ENCODE measurements around the gene AKR1C2.

DNA sequence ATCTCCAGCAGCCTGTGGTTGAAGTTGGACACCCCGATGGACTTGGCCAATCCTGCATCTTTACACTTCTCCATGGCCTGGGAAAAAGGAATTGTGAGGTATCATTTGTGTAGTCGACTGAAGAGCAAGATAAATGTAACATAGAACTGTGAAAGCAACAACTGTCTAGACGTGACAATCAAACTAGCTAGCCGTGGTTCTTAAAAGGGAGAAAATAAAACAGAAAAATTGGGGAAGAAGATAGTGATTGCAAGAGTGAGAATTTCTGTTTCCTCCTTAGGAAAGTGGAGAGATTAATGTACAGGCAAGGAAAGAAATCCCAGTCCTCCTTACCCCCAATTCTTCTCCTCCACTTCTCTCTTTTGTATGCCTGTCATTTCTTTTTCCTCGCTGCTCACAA, 5.0 kb downstream of the AKR1C2 start:
- TF ChIP-seq, protein P1, sequence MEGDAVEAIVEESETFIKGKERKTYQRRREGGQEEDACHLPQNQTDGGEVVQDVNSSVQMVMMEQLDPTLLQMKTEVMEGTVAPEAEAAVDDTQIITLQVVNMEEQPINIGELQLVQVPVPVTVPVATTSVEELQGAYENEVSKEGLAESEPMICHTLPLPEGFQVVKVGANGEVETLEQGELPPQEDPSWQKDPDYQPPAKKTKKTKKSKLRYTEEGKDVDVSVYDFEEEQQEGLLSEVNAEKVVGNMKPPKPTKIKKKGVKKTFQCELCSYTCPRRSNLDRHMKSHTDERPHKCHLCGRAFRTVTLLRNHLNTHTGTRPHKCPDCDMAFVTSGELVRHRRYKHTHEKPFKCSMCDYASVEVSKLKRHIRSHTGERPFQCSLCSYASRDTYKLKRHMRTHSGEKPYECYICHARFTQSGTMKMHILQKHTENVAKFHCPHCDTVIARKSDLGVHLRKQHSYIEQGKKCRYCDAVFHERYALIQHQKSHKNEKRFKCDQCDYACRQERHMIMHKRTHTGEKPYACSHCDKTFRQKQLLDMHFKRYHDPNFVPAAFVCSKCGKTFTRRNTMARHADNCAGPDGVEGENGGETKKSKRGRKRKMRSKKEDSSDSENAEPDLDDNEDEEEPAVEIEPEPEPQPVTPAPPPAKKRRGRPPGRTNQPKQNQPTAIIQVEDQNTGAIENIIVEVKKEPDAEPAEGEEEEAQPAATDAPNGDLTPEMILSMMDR (IDR thresholded peaks at IDR 0.05), result no peak
- TF ChIP-seq POLR2AphosphoS5 (IDR thresholded peaks at IDR 0.05), result no peak
